Fibroblast of skin of right quadriceps (primary cell): ENCODE measurements around the gene SARM1.

Experiments
- DNase-seq: peaks from one replicate; pipeline ENCODE4 v3.0.0-alpha.2; 2013

Gene SARM1

GRCh38 chr17:28342313-28342712 is 29.2 kb upstream of the SARM1 start:
- no peak for DNase-seq

DNA sequence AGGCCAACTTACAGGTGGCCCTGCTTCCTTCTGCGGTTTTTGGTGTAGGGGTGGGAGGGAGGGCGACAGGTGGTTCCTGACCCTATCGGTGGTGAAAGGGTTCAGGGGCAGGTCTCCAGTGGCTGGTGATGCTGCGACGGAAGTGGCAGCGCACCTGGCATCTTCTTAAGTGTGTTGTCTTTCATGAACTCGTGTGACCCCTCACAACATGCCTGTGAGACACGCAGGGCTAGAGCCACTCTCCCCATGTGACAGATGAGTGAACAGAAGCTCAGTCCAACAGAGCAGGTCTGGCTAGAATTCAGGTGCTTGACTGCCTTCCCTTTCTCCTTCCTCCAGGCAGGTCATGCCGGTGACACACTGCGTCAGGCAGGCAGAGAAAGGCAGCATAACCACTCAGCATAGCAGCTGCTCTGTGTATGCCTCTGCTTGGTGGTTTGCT is 28.0 kb upstream of the SARM1 start:
- no peak for DNase-seq

DNA sequence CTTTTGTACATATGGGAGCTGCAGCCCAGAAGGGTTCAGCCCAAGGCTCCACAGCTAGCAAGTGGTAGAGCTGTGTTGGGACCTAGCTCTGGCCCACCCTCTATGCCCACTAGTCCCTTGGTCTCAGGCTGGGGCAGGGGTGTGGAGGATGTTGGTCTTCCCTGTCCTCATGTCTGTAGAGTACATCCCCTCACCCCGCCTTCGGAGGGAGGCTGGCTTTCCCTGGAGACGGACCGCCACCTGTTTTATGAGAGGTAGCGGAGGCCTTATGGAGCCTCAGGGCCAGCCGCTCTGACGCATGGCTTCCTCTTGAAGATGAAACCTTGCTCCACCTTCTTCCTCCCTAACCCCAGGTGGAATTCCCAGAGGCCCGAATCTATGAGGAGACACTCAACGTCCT is 27.5 kb upstream of the SARM1 start:
- no peak for DNase-seq

- no peak for DNase-seq
Measured at GRCh38 chr17:28344435-28344901, 27.0 kb upstream of the SARM1 start.

DNA sequence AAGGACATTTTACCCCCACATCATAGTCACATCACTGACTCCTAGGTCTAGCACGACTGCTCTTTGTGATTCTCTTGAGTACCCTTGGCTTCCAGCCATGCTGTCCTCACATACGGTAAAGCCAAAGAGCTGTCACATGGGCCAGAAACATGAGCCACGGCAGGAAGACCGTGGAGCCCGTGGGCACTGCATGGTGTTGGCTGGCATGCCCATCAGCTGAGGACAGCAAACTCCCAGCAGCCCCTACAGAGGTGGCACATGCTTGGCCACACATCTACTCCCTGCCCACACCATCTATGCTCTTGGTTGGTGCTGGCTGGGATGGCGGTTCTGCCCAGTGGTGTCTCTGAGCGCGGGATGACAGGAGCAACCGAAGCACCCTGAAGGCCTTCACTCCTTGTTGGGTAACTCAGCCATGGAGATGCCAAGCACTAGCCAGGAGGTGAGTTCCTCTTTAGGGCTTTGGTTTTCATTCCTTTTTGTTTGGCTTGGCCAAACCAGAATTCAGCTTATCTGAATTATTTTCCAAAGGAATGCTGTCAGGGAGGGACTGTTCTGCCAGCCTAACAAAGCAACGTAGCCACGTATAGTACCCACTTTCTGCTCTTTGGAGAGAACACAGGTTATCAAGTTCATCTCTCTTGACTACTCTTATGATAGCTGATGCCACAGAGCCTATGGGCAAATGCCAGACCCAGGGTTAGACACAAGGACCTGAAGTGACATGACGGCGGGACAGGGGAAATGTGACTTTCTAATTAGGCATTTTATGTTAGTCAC is 25.9 kb upstream of the SARM1 start:
- DNase-seq: no peak

- no peak for DNase-seq
Measured at GRCh38 chr17:28346199-28346580, 25.3 kb upstream of the SARM1 start.

- no peak for DNase-seq
Measured at GRCh38 chr17:28346746-28347246, 24.7 kb upstream of the SARM1 start.

DNA sequence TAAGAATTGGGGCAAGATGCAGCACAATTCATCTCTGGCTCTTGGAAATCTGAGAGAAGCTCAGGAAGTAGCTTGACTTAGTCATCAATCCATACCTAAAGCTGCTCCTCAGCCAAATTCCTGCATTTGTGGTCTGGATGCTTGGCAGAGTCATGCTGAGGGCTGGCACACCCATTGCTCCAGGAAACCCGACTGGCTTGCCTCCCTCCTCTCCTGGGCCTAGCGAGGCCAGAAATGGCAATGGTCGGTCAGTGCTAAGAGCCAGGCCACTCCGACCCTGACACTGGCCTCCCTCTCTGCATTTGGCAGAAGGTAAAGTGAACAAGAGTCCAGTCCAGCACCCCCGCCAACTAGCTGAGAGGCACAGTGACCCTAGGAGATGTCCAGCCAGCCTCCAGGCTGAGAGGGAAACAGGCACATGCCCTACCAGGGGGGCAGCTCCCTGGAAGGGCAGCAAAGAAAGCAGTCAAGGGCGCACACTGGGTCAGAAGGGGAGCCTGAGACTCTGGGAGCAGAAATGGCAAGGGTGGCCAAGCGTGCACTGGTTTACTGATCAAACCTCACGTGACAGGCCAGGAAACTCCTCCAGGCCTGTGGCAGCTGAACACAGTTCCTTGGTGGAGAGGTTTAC is 24.1 kb upstream of the SARM1 start:
- DNase-seq: peak; percentile 85

GRCh38 chr17:28348979-28349378 is 22.5 kb upstream of the SARM1 start:
- no peak for DNase-seq

- no peak for DNase-seq
Measured at GRCh38 chr17:28350271-28350670, 21.2 kb upstream of the SARM1 start.

GRCh38 chr17:28357061-28357900 is 14.2 kb upstream of the SARM1 start, which contains the start of gene POLDIP2:
TSS of gene POLDIP2 (minus strand) at chr17:28357527. CDS start at chr17:28357448, 79 bp downstream.
- peak; percentile 94 for DNase-seq

DNA sequence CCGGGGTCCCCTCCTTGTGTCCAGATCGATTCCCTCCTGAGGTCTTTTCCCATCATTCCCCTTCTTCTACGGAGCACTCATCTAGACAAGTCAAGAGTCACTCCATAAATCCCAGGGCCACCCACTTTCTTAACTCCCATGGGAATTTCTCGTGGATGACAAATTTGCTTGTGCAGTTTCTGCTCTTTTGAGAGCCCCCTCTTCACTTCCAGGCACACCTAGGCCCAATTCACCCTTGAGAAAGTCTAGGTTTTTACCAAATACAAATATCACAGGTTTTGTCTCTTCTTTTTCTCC is 13.6 kb upstream of the SARM1 start:
- DNase-seq: no peak

GRCh38 chr17:28363186-28363585 is 8.3 kb upstream of the SARM1 start:
- no peak for DNase-seq

DNA sequence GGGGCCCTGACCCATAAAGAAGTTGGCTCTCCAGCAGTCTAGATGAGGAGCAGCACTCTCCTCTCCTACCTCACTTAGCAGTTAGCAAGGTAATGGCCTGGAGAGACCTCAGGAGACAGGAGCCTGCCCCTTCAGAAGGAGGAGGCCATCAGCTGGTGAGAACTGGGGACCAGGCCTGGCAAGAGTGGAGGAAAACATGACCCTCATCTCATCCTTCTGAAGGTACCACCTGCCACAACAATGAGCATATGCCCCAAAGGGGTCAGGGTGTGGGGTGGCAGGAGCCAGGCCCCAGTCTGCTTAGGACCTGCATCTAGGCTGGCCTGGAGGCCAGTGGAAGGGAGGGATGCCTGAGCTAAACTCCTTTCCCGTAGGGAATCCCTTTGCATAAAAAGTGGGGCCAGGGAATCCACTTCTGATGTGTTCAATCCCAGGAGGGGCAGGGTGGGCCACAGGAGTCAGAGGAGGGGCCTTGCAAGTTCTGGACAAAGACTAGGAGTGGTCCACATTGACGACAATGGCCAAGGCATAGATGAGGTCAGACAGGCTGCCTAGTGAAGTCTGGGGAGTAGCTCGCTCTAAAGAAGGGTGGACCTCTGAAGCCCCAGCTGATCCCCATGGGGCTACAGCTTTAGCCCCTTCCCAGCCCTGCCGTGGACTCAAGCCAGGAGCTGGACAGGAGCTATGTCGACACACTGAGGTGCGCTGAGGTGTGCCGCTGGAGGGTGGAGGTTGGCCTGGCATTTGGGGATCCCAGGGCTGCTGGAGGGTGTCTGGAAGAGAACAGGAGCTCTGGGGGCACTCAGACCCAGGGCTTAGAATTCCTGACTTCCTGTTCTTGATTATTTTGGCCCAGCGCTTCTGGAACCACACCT is 7.5 kb upstream of the SARM1 start:
- no peak for DNase-seq

DNA sequence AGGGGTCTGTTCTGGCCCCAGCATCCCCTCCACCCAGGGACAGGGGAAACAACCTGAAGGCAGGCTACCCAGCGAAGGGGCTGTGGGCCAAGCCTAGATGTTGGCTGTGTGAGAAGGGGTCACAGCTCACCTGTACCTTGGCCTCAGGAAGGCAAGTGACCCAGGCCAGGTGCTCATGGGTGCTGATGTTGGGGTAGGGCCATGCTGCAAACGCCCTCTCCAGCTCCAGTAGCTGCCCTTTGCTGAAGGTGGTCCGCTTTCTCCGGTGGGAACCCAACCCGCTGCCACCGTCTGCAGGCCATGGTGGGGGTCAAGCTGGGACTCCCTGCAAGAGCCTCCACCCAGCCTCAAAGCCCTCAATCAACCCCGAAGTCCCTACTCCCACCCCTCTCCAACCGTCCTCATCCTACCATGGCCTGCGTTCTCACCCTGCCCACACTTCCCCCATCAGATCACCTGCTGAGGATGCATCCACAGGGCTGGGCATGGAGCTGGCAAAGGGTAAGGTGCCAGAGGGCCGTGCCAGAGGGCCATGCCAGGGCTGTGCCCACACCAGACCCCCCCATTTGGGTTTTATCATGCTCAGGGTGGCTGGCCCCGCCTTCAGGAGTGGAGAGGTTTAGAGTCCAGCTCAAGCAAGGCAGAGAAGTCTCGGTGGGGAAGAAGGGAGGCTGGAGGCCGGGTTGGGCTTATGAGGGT is 6.7 kb upstream of the SARM1 start, which contains the start of gene SEBOX:
Gene SEBOX, minus strand, starts transcription at position 535 of the 699 bp plus-strand sequence. Its CDS starts 48 bp downstream, at position 487.
- DNase-seq: no peak

DNA sequence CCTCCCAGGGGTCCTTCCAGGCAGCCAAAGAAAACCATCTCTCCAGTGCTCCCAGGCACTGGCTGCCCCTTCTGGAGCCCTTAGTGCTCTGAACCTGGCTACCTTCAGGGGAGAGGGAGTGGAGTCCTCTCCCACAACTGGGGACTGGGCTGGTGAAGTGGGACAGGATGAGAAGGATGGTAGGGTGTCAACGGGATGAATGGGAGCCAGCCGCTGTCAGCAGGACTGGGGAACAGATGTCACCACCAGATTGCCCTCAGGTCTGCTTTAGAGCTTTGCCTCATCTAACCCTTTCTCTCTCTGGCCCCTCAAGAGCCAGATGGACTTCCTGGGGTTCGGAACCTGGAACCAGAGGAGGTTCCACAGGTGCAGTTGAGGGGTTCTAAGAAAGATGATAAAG is 6.0 kb upstream of the SARM1 start:
- no peak for DNase-seq

- DNase-seq: no peak
Measured at GRCh38 chr17:28366605-28367004, 4.9 kb upstream of the SARM1 start.

GRCh38 chr17:28367641-28368305 is 3.7 kb upstream of the SARM1 start:
- no peak for DNase-seq

DNA sequence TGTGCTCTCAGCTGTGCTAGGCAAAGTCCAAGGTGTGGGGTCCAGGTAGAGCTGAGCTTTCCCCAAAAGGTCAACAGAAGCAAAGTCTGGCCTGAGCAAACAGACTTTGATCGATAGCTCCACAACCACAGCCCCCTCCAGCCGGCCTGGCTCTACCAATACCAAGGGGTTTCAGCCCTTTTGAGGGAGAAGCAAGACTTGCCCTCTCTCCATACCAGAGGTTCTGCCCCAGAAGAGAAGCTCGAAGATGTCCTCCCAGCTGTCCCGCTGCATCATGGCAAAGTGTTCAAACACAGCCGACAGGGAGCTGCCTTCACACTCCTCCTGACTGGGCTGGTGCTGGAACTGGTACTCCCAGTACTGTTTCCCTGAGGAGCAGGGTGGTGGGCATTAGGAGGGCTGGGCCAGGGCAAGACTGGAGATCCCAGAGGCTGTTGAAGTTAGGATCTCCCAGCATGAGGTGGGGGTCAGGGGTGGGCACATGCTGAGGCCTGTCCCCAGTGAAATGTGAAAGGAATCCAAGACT is 3.1 kb upstream of the SARM1 start:
- DNase-seq: no peak

GRCh38 chr17:28368915-28369683 is 2.4 kb upstream of the SARM1 start:
- DNase-seq: no peak
